Eye (tissue), 1 donor: ENCODE results near the gene TCP10L.
"Not testable (repeated sequence)": the region's sequence is repeated elsewhere in the genome, so short reads cannot be mapped to it uniquely, and the experiment has no call there.

ENCODE experiments used
- DNase-seq: peaks from one replicate; pipeline ENCODE4 v3.0.0-alpha.2; 2015

Gene TCP10L

DNA sequence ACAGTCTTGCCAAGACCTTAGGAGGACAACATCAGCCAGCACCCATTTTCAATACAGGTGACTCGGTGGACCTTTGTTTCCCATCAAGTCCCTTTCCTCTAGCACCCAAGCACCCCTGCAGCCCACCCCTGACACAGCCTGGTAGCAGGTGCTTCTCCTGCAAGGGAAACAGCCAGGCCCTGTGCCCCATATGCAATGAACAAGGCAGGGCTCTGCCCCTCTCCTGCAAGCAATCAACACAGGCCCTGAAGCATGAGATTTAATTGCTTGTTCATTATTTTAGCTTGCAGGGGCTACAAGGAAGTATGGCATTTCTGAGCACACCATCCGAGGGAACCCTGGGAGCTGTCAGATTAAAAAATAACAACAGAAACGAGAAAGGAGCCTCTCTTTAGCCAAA lies 35.4 kb downstream of the TCP10L start:
- no peak for DNase-seq

DNA sequence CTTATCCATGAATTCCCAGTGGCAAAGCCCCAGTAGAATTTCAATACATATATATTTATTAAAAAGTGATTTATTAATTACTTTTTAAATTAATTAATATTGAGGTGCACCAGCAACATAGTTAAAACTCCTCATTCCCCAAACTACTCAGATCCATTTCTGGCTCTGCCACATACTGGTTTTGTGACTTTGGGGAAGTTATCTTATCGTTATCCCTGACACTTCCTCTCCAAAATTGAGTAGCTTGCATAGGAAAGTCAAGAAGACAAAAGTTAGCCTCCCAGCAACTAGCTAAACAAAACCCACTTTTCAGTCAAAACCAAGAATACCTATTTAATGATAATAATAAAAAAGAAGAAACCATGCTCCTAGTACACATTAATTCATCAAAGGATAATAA lies 35.9 kb downstream of the TCP10L start:
- no peak for DNase-seq

DNA sequence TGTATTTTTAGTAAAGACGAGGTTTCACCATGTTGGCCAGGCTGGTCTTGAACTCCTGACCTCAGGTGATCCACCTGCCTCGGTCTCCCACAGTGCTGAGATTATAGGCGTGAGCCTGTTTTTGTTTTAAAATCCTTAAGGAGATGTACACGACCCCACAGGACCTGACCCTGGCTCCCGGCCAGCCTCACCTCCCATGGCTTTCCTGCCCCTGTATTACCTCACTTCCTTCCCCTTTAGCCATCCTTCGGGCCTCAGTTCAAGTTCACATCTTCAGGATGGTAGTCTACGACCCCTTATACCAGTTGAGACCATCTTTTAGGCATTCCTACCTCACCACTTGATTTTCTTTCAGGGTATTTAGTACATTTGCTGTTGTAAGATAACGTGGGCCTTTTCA lies 36.3 kb downstream of the TCP10L start:
- DNase-seq: no peak

DNA sequence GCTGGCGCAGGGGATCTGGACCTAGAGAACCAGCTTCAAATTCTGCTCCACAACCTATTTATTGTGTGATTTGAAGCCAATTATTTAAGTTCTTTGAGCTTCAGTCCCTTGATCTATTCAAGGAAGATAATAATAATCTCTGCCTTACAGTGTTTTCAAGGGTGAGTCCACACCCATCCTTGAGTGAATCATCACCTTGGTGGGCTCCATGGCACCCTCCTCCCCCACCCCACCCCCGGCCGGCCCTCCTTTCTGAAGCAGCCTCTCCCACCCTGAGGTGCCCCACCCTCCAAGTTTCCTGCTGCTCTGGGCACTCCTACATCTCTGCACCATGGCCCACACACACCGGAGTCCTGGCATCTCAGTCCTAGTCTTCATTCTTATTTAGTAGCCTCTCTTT lies 38.3 kb downstream of the TCP10L start:
- no peak for DNase-seq

DNA sequence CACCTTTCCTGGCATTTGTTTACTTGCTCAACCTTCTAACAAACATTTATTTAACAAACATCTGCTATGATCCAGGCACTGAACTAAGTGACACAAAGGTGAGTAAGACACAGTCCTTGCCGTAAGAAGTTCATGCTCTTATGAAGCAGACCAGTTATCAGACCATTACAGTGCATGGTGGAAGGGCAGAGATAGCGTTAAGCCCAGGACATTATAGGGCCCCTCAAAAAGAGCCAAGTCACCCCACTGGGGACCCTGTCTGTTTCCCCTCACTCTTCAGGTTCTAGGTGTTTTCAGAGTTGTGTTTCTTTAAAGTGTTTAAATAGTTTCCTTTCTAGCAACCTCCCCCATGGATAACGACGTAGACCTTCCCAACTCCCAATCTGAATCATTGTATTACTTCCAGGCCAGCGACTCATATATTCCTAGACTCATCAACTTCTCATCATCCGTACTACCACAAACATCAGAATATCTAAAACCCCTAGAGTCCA lies 39.3 kb downstream of the TCP10L start:
- no peak for DNase-seq

DNA sequence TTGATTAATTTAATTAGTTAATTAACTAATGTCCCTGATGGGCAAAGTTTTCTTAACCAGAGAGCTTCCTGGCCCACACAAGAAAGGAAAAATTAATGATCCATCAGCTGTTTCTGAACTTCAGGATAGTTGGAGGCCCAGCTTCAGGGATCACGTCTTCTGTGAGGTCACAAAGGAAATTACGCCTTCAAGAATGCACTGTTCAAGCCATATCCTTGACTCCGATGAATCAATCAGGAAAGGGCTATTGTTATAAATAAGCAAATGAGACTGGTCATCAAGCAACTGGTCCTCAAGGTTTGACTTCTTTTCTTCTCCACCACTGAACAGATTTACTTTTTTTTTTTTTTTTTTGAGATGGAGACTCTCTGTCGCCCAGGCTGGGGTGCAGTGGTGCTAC lies 40.6 kb downstream of the TCP10L start:
- DNase-seq: no peak

DNA sequence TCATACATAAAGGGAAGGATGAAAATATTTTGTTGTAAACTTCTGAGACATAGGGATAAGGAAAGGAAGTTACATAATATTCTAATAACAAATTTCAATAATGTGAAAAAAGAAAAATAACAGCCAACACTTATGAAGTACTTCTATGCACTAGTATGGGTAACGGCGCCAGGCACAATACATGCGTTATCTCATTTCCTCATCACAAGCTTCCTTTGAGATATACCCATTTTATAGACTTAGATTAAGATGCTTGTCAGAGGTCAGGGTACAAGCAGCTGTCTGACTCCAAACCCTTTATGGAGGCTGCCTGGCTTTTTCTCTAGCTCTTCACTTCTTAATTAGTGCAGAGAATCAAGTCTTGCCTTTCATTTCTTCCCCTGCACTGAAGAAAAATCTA lies 41.3 kb downstream of the TCP10L start:
- DNase-seq: no peak

DNA sequence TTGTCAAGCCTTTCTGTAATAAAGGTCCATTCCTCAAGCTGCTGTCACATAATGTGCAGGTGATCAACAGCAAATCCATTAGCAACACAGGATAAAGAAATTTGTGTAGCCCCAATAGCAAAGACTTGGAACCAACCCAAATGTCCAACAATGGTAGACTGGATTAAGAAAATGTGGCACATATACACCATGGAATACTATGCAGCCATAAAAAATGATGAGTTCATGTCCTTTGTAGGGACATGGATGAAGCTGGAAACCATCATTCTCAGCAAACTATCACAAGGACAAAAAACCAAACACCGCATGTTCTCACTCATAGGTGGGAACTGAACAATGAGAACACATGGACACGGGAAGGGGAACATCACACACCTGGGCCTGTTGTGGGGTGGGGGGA lies 42.3 kb downstream of the TCP10L start:
- DNase-seq: not testable (repeated sequence)

DNA sequence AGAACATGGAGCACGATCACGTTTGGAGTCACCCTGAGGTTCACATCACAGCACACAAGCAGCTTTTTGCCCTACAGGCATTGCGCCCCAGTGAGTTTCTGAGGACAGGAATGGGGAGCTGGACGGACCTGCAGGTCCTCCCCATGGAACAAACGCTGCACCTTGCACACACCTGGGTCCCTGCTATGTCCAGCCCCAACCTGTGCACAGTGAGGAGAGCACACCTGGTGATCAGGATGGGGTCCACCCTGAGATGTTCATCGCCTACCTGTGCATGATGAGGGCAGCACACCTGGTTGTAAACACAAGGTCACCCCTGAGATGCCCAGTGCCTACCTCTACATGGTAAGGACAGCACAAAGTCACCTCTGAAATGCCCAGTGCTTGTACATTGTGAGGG lies 45.9 kb downstream of the TCP10L start:
- DNase-seq: no peak

DNA sequence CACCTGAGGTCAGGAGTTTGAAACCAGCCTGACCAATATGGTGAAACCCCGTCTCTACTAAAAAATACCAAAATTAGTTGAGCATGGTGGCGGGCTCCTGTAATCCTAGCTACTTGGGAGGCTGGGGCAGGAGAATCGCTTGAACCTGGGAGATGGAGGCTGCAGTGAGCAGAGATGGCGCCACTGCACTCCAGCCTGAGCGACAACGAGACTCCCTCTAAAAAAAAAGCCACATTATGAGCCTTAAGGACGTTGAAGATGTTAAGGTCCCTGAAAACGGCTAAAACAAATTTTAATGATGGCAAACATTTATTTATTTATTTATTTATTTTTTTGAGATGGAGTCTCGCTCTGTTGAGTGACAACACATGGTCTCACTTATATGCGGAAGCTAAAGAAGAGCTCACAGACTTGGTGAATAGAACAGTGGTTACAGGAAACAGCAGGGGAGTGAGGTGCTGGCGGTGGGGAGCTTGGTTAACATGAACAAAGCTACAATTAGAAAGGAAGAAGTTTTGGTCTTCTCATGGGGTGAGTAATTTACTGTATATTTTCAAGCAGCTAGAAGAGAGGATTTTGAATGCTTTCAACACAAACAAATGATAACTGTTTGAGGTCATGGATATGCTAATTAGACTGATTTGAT lies 47.1 kb downstream of the TCP10L start:
- DNase-seq: no peak

DNA sequence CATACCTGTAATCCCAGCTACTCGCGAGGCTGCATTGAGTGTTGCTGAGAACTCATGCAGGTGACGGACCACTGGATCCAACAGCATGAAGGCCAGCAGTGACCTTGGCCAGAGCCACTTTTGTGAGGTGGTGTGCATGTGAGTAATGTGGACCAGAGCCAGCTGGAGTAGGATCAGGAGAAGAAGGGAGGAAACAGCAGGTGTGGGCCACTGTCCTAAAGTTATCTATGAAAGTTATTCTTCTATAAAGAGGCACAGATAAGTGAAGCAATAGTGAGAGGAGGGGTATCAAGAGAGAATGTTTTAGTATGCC lies 47.8 kb downstream of the TCP10L start:
- no peak for DNase-seq

DNA sequence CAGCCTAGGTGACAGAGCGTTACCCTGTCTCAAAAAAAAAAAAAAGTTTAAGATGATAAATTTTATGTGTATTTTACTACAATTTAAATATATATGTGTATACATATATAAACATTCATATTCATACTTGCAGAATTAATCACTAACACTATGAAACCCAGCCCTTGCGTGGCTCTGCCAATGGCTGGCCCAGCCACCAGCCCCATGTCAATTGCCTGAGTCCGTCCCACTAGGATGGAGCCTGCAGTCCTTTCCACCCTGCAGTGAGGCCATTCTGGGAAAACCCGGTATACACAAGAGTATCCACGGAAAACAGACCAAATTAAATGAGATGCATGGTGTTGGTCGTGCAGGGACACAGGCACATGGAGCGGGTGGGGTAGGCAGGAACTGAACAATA lies 49.7 kb downstream of the TCP10L start:
- no peak for DNase-seq

DNA sequence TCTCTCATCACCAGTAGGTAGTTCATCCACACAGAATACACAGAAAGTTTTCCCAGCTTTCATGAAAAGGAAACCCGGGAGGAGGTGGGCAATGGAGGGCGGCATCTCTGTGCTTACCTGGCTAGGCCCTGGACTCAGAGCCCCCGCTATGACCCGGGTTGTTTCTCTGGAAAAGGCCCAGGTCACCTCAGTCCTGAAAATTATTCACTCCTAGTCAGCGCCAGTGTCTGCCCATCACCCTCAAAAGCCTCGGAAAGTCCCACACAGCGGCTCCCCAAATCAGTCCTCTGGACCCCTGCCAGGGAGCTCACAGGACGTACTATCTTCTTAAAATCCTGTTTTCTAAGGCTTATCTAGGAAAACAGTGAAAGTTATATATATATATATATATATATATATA lies 51.2 kb downstream of the TCP10L start:
- DNase-seq: no peak

DNA sequence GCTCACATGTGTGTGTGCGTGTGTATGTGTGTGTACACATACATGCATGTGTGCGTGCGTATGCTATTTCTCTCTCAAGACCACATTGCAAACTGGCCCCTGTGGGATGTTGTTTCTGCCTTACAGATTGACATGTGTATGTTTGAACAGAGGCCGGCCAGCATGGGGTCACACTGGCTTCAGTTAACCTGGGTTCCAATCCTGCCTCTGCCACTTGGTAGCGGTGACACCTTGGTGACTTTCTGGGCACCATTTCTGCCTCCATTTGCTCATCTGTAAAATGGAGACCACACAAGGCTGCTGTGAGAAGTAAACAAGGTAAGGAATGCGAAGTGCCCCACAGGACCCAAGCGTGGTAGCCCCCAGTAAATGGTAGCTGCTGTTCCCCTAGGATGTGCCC lies 51.7 kb downstream of the TCP10L start:
- DNase-seq: no peak

DNA sequence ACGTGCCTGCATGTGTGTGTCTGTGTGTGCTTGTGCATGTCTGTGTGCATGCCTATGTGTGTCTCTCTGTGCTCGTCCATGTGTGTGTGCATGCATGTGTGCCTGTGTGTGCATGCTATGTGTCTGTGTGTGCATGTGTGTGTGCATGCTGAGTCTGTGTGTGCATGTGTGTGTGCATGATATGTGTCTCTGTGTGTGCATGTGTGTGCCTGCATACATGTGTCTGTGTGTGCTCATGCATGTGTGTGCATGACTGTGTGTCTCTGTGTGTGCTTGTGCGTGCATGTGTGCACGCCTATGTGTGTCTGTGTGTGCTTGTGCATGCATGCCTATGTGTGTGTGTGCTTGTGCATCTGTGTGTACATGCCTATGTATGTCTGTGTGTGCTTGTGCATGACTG lies 52.3 kb downstream of the TCP10L start:
- DNase-seq: no peak

DNA sequence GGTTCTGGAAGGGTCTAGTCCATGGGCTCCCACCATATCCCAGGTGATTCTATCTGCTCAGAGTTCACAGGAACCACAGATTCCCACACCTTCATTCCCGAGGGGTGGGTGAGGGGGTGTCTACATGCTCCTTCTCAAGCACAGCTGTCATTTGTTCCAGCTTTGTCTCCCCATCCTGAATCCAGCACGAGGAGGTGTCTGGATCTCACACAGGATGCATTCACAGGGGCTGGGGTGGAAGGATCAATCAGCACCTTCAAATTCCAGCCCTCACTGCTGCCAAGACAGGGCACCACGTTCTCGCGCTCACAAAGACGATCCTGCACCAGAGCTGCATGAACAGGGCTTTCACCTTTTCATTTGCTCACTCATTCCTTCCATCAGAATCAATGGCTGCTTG lies 52.7 kb downstream of the TCP10L start:
- no peak for DNase-seq

DNA sequence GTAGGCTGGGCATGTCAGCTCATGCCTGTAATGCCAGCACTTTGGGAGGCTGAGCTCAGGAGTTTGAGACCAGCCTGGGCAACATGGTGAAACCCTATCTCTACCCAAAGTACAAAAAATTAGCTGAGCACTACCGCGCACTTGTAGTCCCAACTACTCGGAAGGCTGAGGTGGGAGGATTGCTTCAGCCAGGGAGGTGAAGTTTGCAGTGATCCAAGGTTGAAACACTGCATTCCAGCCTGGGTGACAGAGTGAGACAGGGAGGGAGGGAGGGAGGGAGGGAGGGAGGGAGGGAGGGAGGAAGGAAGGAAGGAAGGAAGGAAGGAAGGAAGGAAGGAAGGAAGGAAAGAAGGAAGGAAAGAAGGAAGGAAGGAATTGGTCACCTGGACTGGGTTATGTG lies 53.8 kb downstream of the TCP10L start:
- not testable (repeated sequence) for DNase-seq

DNA sequence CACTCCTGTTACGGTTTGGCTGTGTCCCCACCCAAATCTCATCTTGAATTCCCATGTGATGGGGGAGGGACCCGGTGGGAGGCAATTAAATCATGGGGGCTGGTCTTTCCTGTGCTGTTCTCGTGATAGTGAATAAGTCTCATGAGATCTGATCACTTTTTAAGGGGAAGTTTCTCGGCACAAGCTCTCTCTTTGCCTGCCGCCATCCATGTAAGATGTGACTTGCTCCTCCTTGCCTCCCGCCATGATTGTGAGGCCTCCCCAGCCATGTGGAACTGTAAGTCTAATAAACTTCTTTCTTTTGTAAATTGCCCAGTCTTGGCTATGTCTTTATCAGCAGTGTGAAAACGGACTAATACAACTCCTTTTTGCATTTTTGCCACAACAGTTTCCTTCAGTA lies 54.5 kb downstream of the TCP10L start:
- DNase-seq: not testable (repeated sequence)

DNA sequence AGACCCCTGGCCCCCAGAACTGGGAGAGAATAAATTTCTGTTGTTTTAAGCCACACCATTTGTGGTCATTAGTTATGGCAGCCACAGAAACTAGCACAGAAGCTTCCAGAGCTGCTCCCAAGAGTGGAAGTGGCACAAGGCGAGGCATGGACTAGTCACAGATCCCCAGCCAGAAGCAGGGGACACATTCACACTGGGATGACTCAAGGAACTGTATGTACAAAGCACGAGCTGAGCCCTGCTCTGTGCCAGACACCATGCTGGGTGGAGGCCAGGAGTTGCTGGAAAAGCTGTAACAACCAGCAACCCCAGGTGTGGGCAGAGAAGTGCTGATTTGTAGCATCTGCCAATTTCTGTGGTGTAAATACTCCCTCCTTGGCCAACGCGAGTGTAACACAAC lies 55.6 kb downstream of the TCP10L start:
- no peak for DNase-seq

DNA sequence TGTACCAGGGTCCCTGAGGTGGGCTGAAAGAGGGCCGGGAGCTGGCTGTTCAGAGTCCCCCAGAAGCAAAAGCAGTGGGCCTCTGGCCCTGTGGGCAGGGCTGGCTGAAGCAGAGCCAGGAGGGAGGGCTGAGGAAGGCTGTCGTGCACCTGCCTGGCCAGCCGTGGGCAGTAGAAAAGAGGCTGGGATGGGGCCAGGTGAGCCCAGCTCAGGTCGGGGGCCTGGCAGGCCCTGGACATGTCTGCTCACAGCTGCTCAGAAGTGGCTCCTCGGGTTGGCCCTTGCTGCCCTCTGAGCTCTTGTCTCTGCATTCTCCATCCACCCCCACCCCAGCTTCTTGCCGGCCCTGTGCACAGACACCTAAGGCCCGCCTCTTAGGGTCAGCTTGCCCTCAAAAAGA lies 60.0 kb downstream of the TCP10L start:
- no peak for DNase-seq

DNA sequence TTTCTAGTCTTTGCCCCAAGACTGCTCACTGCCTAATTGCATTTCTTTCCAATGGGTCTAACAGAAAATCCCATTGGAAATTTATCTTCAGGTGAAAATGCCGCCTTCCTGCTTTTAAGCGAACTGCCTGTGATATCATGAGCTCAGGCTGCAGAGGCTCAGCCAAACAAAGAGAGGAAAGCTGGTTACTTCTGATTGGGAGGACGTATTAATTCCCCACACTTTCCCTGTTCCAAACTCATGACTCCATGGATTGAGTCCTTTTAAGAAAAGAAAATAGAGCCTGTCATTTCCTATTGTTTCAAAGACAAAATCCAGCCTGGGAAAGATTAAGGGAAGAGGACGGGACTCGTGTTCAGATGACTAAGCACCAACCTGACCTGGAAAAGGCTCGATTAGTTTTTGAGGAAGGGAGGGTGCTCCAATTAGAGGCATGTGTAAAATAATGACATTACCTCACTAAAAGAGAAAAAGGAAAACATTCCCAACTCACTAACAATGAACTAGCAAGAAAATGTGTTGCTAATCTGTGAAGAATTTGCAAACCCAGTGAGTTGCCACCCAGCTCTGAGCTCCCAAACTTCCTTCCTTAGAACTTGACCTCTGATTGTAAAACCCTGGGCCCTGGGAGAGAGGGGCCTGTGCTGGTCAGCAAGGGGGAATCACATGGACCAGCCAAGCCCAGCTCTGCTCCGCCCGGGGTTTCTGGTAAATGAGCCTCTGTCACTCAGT lies 61.2 kb downstream of the TCP10L start:
- peak; percentile 76 for DNase-seq
